ENCODE measurements around the gene ASIC4. TPM values are rescaled to one million over a fixed set of nuclear protein-coding genes. Genes with fewer than 3 reads are reported as not detected.

The ASIC4 gene
- total RNA-seq, 1 experiment from 2014 or later = 0.45 TPM

DNA sequence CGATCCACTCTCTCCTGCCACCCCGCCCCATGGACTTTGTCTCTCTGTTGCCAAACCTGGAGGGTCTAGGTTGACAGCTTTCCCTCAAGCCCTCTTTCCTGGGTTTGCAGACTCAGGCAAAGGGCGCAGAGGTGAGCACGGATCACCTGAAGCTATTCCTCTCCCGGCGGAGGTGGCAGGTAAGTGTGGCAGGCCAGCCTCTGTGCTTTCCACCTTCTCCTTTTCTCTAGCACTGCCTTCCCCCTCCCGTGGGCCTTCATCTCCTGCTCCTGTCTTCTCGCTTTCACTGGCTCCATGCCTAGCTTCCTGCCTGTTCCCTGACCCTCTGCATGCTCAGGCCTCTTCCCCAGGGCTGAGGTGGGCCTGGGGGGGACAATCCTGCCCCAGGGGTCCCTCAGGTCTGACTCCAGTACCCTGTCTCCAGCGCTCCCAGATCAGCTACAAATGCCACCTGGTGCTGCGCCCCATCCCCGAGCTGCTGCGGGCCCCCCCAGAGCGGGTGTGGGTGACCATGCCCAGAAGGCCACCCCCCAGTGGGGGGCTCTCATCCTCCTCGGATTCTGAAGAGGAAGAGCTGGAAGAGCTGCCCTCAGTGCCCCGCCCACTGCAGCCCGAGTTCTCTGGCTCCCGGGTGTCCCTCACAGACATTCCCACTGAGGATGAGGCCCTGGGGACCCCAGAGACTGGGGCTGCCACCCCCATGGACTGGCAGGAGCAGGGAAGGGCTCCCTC is 31.4 kb upstream of the ASIC4 start:
- Histone ChIP-seq H3K27me3 (replicated peaks; ENCODE audit: insufficient read depth, low read depth, low read length, poor library complexity) (peaks cover 15% of the 10 kb centered on the region), H3K9me3 (ENCODE audit: low read depth, low read length, poor library complexity, severe bottlenecking) (no peaks in the 10 kb centered on the region), H3K36me3 (ENCODE audit: insufficient read depth, low read length, poor library complexity, severe bottlenecking) (no peaks in the 10 kb centered on the region), H3K4me3 (ENCODE audit: low read depth, low read length, poor library complexity, severe bottlenecking) (no peak overlapping the region), H3K4me1 (ENCODE audit: insufficient read depth, low read length, poor library complexity, severe bottlenecking) (peaks cover 9% of the 10 kb centered on the region), H3K27ac (ENCODE audit: low read depth, low read length, poor library complexity, severe bottlenecking) (no peak overlapping the region)
- no peak for DNase-seq (ENCODE audit: low spot score)
- no TSS peak for BruUV-seq (replicated peaks)
- intact Hi-C loops (cut with micrococcal nuclease; ENCODE audit: unreplicated experiment) = no loop called here
- no peak for TF ChIP-seq EZH2 (IDR thresholded peaks at IDR 0.05; ENCODE audit: borderline replicate concordance, low read depth, low read length, poor library complexity, severe bottlenecking)
- TF ChIP-seq, protein P1, sequence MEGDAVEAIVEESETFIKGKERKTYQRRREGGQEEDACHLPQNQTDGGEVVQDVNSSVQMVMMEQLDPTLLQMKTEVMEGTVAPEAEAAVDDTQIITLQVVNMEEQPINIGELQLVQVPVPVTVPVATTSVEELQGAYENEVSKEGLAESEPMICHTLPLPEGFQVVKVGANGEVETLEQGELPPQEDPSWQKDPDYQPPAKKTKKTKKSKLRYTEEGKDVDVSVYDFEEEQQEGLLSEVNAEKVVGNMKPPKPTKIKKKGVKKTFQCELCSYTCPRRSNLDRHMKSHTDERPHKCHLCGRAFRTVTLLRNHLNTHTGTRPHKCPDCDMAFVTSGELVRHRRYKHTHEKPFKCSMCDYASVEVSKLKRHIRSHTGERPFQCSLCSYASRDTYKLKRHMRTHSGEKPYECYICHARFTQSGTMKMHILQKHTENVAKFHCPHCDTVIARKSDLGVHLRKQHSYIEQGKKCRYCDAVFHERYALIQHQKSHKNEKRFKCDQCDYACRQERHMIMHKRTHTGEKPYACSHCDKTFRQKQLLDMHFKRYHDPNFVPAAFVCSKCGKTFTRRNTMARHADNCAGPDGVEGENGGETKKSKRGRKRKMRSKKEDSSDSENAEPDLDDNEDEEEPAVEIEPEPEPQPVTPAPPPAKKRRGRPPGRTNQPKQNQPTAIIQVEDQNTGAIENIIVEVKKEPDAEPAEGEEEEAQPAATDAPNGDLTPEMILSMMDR (conservative IDR thresholded peaks at IDR 0.05; ENCODE audit: low read depth, low read length) = no peak
- ChIA-PET POLR2A (ENCODE audit: low non-redundant PET) (no interaction called here), CTCF (interaction anchor here (0.6 to 2.0 kb wide), 6 partner anchors 9 to 80 kb away, joined by 3 to 8 read pairs (median 4); no protein-coding TSS in a partner anchor)

DNA sequence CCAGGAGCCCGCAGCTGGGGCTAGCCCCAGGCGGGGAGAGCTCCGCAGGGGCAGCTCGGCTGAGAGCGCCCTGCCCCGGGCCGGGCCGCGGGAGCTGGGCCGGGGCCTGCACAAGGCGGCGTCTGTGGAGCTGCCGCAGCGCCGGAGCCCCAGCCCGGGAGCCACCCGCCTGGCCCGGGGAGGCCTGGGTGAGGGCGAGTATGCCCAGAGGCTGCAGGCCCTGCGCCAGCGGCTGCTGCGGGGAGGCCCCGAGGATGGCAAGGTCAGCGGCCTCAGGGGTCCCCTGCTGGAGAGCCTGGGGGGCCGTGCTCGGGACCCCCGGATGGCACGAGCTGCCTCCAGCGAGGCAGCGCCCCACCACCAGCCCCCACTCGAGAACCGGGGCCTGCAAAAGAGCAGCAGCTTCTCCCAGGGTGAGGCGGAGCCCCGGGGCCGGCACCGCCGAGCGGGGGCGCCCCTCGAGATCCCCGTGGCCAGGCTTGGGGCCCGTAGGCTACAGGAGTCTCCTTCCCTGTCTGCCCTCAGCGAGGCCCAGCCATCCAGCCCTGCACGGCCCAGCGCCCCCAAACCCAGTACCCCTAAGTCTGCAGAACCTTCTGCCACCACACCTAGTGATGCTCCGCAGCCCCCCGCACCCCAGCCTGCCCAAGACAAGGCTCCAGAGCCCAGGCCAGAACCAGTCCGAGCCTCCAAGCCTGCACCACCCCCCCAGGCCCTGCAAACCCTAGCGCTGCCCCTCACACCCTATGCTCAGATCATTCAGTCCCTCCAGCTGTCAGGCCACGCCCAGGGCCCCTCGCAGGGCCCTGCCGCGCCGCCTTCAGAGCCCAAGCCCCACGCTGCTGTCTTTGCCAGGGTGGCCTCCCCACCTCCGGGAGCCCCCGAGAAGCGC is 30.6 kb upstream of the ASIC4 start:
- Histone ChIP-seq H3K36me3 (ENCODE audit: insufficient read depth, low read length, poor library complexity, severe bottlenecking) (no peaks in the 10 kb centered on the region), H3K27ac (ENCODE audit: low read depth, low read length, poor library complexity, severe bottlenecking) (no peak overlapping the region), H3K4me3 (ENCODE audit: low read depth, low read length, poor library complexity, severe bottlenecking) (no peak overlapping the region), H3K4me1 (ENCODE audit: insufficient read depth, low read length, poor library complexity, severe bottlenecking) (peaks cover 7% of the 10 kb centered on the region), H3K9me3 (ENCODE audit: low read depth, low read length, poor library complexity, severe bottlenecking) (no peaks in the 10 kb centered on the region), H3K27me3 (replicated peaks; ENCODE audit: insufficient read depth, low read depth, low read length, poor library complexity) (peaks cover 15% of the 10 kb centered on the region)
- DNase-seq (ENCODE audit: low spot score) = no peak
- intact Hi-C loops (cut with micrococcal nuclease; ENCODE audit: unreplicated experiment) = no loop called here
- ChIA-PET CTCF (interaction anchor here (0.6 to 2.0 kb wide), 3 partner anchors 8 to 46 kb away, joined by 3 to 8 read pairs (median 6); no protein-coding TSS in a partner anchor), POLR2A (ENCODE audit: low non-redundant PET) (no interaction called here)
- TF ChIP-seq, protein P1 (conservative IDR thresholded peaks at IDR 0.05; ENCODE audit: low read depth, low read length) = no peak
- no peak for TF ChIP-seq EZH2 (IDR thresholded peaks at IDR 0.05; ENCODE audit: borderline replicate concordance, low read depth, low read length, poor library complexity, severe bottlenecking)
- no TSS peak for BruUV-seq (replicated peaks)

DNA sequence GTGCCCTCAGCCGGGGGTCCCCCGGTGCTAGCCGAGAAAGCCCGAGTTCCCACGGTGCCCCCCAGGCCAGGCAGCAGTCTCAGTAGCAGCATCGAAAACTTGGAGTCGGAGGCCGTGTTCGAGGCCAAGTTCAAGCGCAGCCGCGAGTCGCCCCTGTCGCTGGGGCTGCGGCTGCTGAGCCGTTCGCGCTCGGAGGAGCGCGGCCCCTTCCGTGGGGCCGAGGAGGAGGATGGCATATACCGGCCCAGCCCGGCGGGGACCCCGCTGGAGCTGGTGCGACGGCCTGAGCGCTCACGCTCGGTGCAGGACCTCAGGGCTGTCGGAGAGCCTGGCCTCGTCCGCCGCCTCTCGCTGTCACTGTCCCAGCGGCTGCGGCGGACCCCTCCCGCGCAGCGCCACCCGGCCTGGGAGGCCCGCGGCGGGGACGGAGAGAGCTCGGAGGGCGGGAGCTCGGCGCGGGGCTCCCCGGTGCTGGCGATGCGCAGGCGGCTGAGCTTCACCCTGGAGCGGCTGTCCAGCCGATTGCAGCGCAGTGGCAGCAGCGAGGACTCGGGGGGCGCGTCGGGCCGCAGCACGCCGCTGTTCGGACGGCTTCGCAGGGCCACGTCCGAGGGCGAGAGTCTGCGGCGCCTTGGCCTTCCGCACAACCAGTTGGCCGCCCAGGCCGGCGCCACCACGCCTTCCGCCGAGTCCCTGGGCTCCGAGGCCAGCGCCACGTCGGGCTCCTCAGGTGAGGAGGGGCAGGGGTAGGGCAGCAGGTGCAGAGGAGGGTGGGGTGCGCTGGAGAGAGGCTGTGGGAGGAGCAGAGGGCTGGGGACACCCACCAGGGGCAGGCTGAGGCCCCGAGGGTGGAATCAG is 29.7 kb upstream of the ASIC4 start:
- POLR2A ChIA-PET (ENCODE audit: low non-redundant PET) = interaction anchor here (0.6 kb wide), 1 partner anchor 11 kb away, joined by 9 read pairs; a partner anchor contains a TSS
- H3K9me3 ChIP-seq (ENCODE audit: low read depth, low read length, poor library complexity, severe bottlenecking) = no peaks in the 10 kb centered on the region
- no TSS peak for BruUV-seq (replicated peaks)
- H3K36me3 ChIP-seq (ENCODE audit: insufficient read depth, low read length, poor library complexity, severe bottlenecking) = no peaks in the 10 kb centered on the region
- CTCF ChIA-PET = interaction anchor here (1.5 kb wide), 1 partner anchor 11 kb away, joined by 6 read pairs; no protein-coding TSS in a partner anchor
- no peak for DNase-seq (ENCODE audit: low spot score)
- no peak overlapping the region for H3K4me3 ChIP-seq (ENCODE audit: low read depth, low read length, poor library complexity, severe bottlenecking)
- no peak overlapping the region for H3K27ac ChIP-seq (ENCODE audit: low read depth, low read length, poor library complexity, severe bottlenecking)
- H3K4me1 ChIP-seq (ENCODE audit: insufficient read depth, low read length, poor library complexity, severe bottlenecking) = peaks cover 5% of the 10 kb centered on the region
- intact Hi-C loops (cut with micrococcal nuclease; ENCODE audit: unreplicated experiment) = no loop called here
- TF ChIP-seq, protein P1 (conservative IDR thresholded peaks at IDR 0.05; ENCODE audit: low read depth, low read length) = no peak
- no peak for TF ChIP-seq EZH2 (IDR thresholded peaks at IDR 0.05; ENCODE audit: borderline replicate concordance, low read depth, low read length, poor library complexity, severe bottlenecking)
- H3K27me3 ChIP-seq (replicated peaks; ENCODE audit: insufficient read depth, low read depth, low read length, poor library complexity) = peaks cover 15% of the 10 kb centered on the region

Measured in A673 (cell line).